ENCODE data around the gene GALR3.

The GALR3 gene, protein sequence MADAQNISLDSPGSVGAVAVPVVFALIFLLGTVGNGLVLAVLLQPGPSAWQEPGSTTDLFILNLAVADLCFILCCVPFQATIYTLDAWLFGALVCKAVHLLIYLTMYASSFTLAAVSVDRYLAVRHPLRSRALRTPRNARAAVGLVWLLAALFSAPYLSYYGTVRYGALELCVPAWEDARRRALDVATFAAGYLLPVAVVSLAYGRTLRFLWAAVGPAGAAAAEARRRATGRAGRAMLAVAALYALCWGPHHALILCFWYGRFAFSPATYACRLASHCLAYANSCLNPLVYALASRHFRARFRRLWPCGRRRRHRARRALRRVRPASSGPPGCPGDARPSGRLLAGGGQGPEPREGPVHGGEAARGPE

GRCh38 chr22:37823134-37823985, at the start of gene GALR3:
Gene GALR3 (plus strand): TSS chr22:37823382. CDS start chr22:37823407, 25 bp downstream.
- H3K4me3 ChIP-seq (ENCODE audit: low read depth in 1 of 2, low read length in 2 of 2) = no peak within 1 kb of the TSS
- peaks cover 9 to 16% of the 10 kb centered on the region in 2 donors for H3K27me3 ChIP-seq (ENCODE audit: control insufficient read depth in 1 of 2, insufficient read depth in 2 of 2, low read length in 2 of 2)

GRCh38 chr22:37774728-37775127, 48.5 kb upstream of the GALR3 start:
- Histone ChIP-seq H3K27me3 (ENCODE audit: control insufficient read depth in 1 of 2, insufficient read depth in 2 of 2, low read length in 2 of 2) (no peaks in the 10 kb centered on the region), H3K9ac (ENCODE audit: low read depth in 1 of 2, low read length in 2 of 2) (no peak overlapping the region), H3K27ac (ENCODE audit: low read depth, low read length) (no peak overlapping the region), H3K9me3 (ENCODE audit: control insufficient read depth in 1 of 2, low read length in 2 of 2) (no peaks in the 10 kb centered on the region), H3K4me3 (ENCODE audit: low read depth in 1 of 2, low read length in 2 of 2) (no peak overlapping the region), H3K4me1 (ENCODE audit: control insufficient read depth in 1 of 2, insufficient read depth in 2 of 2, low read length in 2 of 2) (peaks cover 10% of the 10 kb centered on the region in 2 donors), H3K36me3 (ENCODE audit: control insufficient read depth in 1 of 2, insufficient read depth in 2 of 2, low read length in 2 of 2) (peaks cover 7 to 33% of the 10 kb centered on the region in 2 donors)

More at GRCh38 chr22:37823134-37823985, at the start of gene GALR3:
- no peaks in the 10 kb centered on the region for H3K36me3 ChIP-seq (ENCODE audit: control insufficient read depth in 1 of 2, insufficient read depth in 2 of 2, low read length in 2 of 2)
- H3K9me3 ChIP-seq (ENCODE audit: control insufficient read depth in 1 of 2, low read length in 2 of 2) = no peaks in the 10 kb centered on the region
- H3K4me1 ChIP-seq (ENCODE audit: control insufficient read depth in 1 of 2, insufficient read depth in 2 of 2, low read length in 2 of 2) = peaks cover 6 to 9% of the 10 kb centered on the region in 2 donors
- no peak within 1 kb of the TSS for H3K9ac ChIP-seq (ENCODE audit: low read depth in 1 of 2, low read length in 2 of 2)
- H3K27ac ChIP-seq (ENCODE audit: low read depth, low read length) = no peak within 1 kb of the TSS

GRCh38 chr22:37775785-37776638, 47.2 kb upstream of the GALR3 start:
- no peaks in the 10 kb centered on the region for H3K27me3 ChIP-seq (ENCODE audit: control insufficient read depth in 1 of 2, insufficient read depth in 2 of 2, low read length in 2 of 2)
- peaks cover 10% of the 10 kb centered on the region in 2 donors for H3K4me1 ChIP-seq (ENCODE audit: control insufficient read depth in 1 of 2, insufficient read depth in 2 of 2, low read length in 2 of 2)
- H3K36me3 ChIP-seq (ENCODE audit: control insufficient read depth in 1 of 2, insufficient read depth in 2 of 2, low read length in 2 of 2) = peaks cover 6 to 33% of the 10 kb centered on the region in 2 donors
- H3K9me3 ChIP-seq (ENCODE audit: control insufficient read depth in 1 of 2, low read length in 2 of 2) = no peaks in the 10 kb centered on the region
- no peak overlapping the region for H3K4me3 ChIP-seq (ENCODE audit: low read depth in 1 of 2, low read length in 2 of 2)
- no peak overlapping the region for H3K9ac ChIP-seq (ENCODE audit: low read depth in 1 of 2, low read length in 2 of 2)
- no peak overlapping the region for H3K27ac ChIP-seq (ENCODE audit: low read depth, low read length)

DNA sequence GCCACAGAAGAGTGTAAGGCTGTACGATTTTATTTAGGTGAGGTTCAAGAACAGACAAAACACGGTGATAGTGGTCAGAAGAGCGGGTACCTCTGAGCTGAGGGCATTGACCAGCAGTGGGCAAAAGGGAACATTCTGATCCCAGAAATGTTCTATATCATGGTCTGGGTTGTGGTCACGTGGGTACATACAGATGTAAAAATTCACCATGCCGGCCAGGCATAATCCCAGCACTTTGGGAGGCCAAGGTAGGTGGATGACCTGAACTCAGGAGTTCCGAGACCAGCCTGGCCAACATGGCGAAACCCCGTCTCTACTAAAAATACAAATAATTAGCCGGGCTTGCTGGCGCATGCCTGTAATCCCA, 46.6 kb upstream of the GALR3 start:
- Histone ChIP-seq H3K27ac (ENCODE audit: low read depth, low read length) (no peak overlapping the region), H3K36me3 (ENCODE audit: control insufficient read depth in 1 of 2, insufficient read depth in 2 of 2, low read length in 2 of 2) (peaks cover under 1 to 27% of the 10 kb centered on the region in 2 donors), H3K9ac (ENCODE audit: low read depth in 1 of 2, low read length in 2 of 2) (no peak overlapping the region), H3K27me3 (ENCODE audit: control insufficient read depth in 1 of 2, insufficient read depth in 2 of 2, low read length in 2 of 2) (no peaks in the 10 kb centered on the region), H3K9me3 (ENCODE audit: control insufficient read depth in 1 of 2, low read length in 2 of 2) (no peaks in the 10 kb centered on the region), H3K4me1 (ENCODE audit: control insufficient read depth in 1 of 2, insufficient read depth in 2 of 2, low read length in 2 of 2) (peaks cover 10% of the 10 kb centered on the region in 2 donors), H3K4me3 (ENCODE audit: low read depth in 1 of 2, low read length in 2 of 2) (no peak overlapping the region)

DNA sequence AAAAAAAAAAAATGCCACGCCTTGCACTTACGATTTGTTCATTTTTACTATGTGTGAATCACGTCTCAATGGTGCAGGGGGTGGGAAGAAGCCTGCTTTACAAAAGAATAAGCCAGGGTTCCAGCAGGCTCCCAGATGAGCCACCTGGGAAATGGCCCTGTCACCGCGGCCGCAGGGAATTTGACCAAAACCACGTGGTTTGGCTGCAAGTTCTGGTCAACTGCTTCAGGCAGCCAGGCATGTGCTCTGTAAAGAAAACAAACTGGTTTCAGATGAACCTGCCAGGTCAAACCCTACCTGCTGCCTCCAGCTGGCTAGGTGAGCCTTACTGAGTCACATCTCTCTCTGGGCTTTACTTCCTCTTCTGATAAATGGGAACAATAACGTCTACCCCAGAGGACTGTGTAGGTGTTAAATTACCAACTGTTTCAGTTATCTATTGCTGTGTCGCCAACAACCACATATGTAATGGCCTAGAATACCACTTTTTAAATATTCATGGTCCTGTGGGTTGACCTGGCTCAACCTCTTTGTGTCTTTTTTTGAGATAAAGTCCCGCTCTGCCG, 46.0 kb upstream of the GALR3 start:
- no peaks in the 10 kb centered on the region for H3K9me3 ChIP-seq (ENCODE audit: control insufficient read depth in 1 of 2, low read length in 2 of 2)
- H3K27ac ChIP-seq (ENCODE audit: low read depth, low read length) = no peak overlapping the region
- peaks cover 10% of the 10 kb centered on the region in 2 donors for H3K4me1 ChIP-seq (ENCODE audit: control insufficient read depth in 1 of 2, insufficient read depth in 2 of 2, low read length in 2 of 2)

DNA sequence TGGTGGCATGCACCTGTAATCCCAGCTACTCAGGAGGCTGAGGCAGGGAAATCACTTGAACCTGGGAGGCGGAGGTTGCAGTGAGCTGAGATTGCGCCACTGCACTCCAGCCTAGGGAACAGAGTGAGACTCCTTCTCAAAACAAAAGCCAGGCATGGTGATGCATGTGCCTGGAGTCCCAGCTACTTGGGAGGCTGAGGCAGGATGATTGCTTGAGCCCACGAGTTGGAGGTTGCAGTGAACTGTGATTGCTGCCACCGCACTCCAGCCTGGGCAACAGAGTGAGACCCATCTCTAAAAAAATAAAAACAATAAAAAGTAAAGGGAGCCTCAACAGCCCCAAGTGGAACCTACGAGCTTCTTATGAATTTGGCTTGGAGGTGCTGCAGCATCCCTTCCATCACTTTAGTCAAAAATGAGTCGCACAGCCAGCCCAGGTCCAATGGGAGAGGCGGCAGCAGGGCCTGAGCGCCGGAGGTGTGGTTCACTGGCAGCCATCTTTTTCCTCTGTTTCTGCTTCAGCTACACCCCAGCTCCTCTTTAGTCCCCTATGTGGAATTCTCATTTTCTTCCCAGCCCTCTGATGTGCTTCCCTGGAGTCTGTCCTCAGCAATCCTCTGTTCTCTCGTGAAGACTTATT, 44.7 kb upstream of the GALR3 start:
- no peak overlapping the region for H3K9ac ChIP-seq (ENCODE audit: low read depth in 1 of 2, low read length in 2 of 2)
- peaks cover 10 to 13% of the 10 kb centered on the region in 2 donors for H3K4me1 ChIP-seq (ENCODE audit: control insufficient read depth in 1 of 2, insufficient read depth in 2 of 2, low read length in 2 of 2)
- no peak overlapping the region for H3K27ac ChIP-seq (ENCODE audit: low read depth, low read length)
- peaks cover 0 to 9% of the 10 kb centered on the region in 2 donors for H3K36me3 ChIP-seq (ENCODE audit: control insufficient read depth in 1 of 2, insufficient read depth in 2 of 2, low read length in 2 of 2)
- H3K27me3 ChIP-seq (ENCODE audit: control insufficient read depth in 1 of 2, insufficient read depth in 2 of 2, low read length in 2 of 2) = peaks cover 0 to 3% of the 10 kb centered on the region in 2 donors
- no peaks in the 10 kb centered on the region for H3K9me3 ChIP-seq (ENCODE audit: control insufficient read depth in 1 of 2, low read length in 2 of 2)
- no peak overlapping the region for H3K4me3 ChIP-seq (ENCODE audit: low read depth in 1 of 2, low read length in 2 of 2)

More for the DNA sequence above, 46.0 kb upstream of the GALR3 start:
- no peak overlapping the region for H3K4me3 ChIP-seq (ENCODE audit: low read depth in 1 of 2, low read length in 2 of 2)
- peaks cover 0 to 22% of the 10 kb centered on the region in 2 donors for H3K36me3 ChIP-seq (ENCODE audit: control insufficient read depth in 1 of 2, insufficient read depth in 2 of 2, low read length in 2 of 2)
- H3K27me3 ChIP-seq (ENCODE audit: control insufficient read depth in 1 of 2, insufficient read depth in 2 of 2, low read length in 2 of 2) = peaks cover 0 to under 1% of the 10 kb centered on the region in 2 donors
- H3K9ac ChIP-seq (ENCODE audit: low read depth in 1 of 2, low read length in 2 of 2) = no peak overlapping the region

DNA sequence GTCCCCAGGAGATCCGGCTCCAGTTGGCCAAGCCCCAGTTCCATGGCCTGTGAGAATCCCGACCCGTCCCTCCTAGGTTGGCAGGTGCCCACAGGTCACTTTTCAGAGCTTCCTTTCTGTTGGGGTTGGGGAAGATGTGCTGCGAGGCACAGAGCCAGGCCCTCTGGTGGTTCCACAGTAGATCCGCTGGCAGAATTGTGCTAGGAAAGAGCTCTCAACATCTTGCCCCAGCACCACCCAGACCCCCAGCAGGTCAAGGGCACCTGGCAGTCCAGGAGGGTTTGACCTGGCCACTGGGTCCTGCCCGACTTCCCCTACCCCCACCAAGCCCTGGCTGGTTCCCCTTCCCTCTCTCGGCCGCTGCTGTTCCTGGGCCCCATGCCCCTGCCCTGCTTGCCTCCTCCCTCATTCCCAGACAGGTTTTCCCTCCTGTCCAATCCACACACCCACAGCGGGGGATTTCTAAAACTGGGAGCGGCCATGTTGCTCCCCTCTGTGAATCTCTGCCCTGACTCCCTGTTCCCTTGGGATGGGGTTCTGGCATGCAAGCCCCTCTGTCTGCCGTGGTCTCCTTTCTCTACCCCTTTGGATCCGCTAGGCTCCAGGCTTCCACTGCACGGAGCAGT, 41.6 kb upstream of the GALR3 start:
- Histone ChIP-seq H3K36me3 (ENCODE audit: control insufficient read depth in 1 of 2, insufficient read depth in 2 of 2, low read length in 2 of 2) (no peaks in the 10 kb centered on the region), H3K27ac (ENCODE audit: low read depth, low read length) (no peak overlapping the region), H3K27me3 (ENCODE audit: control insufficient read depth in 1 of 2, insufficient read depth in 2 of 2, low read length in 2 of 2) (peaks cover 0 to 3% of the 10 kb centered on the region in 2 donors), H3K4me1 (ENCODE audit: control insufficient read depth in 1 of 2, insufficient read depth in 2 of 2, low read length in 2 of 2) (peaks cover 22 to 29% of the 10 kb centered on the region in 2 donors), H3K9me3 (ENCODE audit: control insufficient read depth in 1 of 2, low read length in 2 of 2) (no peaks in the 10 kb centered on the region), H3K9ac (ENCODE audit: low read depth in 1 of 2, low read length in 2 of 2) (no peak overlapping the region), H3K4me3 (ENCODE audit: low read depth in 1 of 2, low read length in 2 of 2) (no peak overlapping the region)

GRCh38 chr22:37782340-37783168, 40.6 kb upstream of the GALR3 start:
- Histone ChIP-seq H3K9ac (ENCODE audit: low read depth in 1 of 2, low read length in 2 of 2) (no peak overlapping the region), H3K27me3 (ENCODE audit: control insufficient read depth in 1 of 2, insufficient read depth in 2 of 2, low read length in 2 of 2) (peaks cover 0 to 3% of the 10 kb centered on the region in 2 donors), H3K4me1 (ENCODE audit: control insufficient read depth in 1 of 2, insufficient read depth in 2 of 2, low read length in 2 of 2) (peaks cover 13 to 21% of the 10 kb centered on the region in 2 donors), H3K4me3 (ENCODE audit: low read depth in 1 of 2, low read length in 2 of 2) (no peak overlapping the region), H3K9me3 (ENCODE audit: control insufficient read depth in 1 of 2, low read length in 2 of 2) (no peaks in the 10 kb centered on the region), H3K36me3 (ENCODE audit: control insufficient read depth in 1 of 2, insufficient read depth in 2 of 2, low read length in 2 of 2) (no peaks in the 10 kb centered on the region), H3K27ac (ENCODE audit: low read depth, low read length) (no peak overlapping the region)
